Tibial nerve (tissue), 4 donors: Measurements from ENCODE around the gene CASP12.

ENCODE experiments used
- CTCF ChIP-seq, 5 experiments: fragments of 200-600 bp in 3 of 5; fragments of 450-650 bp in 2 of 5; sonication (generic) in 3 of 5; IDR thresholded peaks; one replicate each; pipeline ENCODE4 v1.5.1; 2016 to 2019; ENCODE audit warnings: antibody characterized with exemption in 5 of 5, mild to moderate bottlenecking in 3 of 5, moderate library complexity in 2 of 5
- EP300 ChIP-seq, 2 donors: sonication (generic); formaldehyde crosslinking; IDR thresholded peaks; one replicate each; pipeline ENCODE4 v1.6.1; 2017; ENCODE audit warnings: antibody characterized with exemption in 2 of 2, mild to moderate bottlenecking in 1 of 2
- POLR2A ChIP-seq, 2 donors: fragments of 450-650 bp; IDR thresholded peaks; one replicate each; pipeline ENCODE4 v1.6.1; 2017; ENCODE audit warnings: antibody characterized with exemption in 2 of 2, mild to moderate bottlenecking in 2 of 2, moderate library complexity in 2 of 2

- TF ChIP-seq CTCF (IDR thresholded peaks at IDR 0.05) = no peak
- TF ChIP-seq POLR2A (IDR thresholded peaks at IDR 0.05) = no peak
- no peak for TF ChIP-seq EP300 (IDR thresholded peaks at IDR 0.05)
These were observed 31.4 kb downstream of the CASP12 start for GRCh38 chr11:104866815-104867214.
